PC-9 (cell line): ENCODE results near the gene AUTS2.

Experiments used
- EZH2 ChIP-seq: fragments of 200-600 bp; sonication (generic); IDR thresholded peaks from 2 replicates; pipeline ENCODE4 v1.8.0; 2017; ENCODE audit warnings: antibody characterized with exemption, low read depth
- TF ChIP-seq, protein P1 (sequence below): fragments of 200-600 bp; sonication (generic); conservative IDR thresholded peaks from 2 replicates; pipeline ENCODE4 v1.6.1; 2017; ENCODE audit warnings: mixed run types, antibody characterized with exemption, mild to moderate bottlenecking, moderate library complexity

DNA sequence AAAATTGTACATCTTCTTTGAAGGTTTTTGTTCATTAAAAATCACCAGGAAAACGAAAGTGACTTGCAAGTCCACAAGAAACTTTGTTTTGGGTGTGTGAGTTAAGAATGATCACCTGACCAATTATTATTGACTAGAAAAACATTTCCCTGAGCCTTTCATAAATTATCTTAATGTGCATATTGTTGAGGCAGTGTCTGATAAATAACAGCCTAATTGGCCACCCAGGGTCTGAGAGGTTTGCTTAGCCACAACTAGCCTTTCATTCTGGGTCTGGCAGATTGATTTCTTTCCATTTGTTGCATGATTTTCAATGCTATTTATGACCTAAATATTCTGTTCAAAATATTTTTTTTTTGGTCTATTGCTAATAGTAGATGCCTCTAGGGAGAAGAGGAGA, 152.8 kb downstream of the AUTS2 start:
- TF ChIP-seq EZH2: no peak
- TF ChIP-seq, protein P1, sequence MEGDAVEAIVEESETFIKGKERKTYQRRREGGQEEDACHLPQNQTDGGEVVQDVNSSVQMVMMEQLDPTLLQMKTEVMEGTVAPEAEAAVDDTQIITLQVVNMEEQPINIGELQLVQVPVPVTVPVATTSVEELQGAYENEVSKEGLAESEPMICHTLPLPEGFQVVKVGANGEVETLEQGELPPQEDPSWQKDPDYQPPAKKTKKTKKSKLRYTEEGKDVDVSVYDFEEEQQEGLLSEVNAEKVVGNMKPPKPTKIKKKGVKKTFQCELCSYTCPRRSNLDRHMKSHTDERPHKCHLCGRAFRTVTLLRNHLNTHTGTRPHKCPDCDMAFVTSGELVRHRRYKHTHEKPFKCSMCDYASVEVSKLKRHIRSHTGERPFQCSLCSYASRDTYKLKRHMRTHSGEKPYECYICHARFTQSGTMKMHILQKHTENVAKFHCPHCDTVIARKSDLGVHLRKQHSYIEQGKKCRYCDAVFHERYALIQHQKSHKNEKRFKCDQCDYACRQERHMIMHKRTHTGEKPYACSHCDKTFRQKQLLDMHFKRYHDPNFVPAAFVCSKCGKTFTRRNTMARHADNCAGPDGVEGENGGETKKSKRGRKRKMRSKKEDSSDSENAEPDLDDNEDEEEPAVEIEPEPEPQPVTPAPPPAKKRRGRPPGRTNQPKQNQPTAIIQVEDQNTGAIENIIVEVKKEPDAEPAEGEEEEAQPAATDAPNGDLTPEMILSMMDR: no peak
